Measurements from ENCODE around the gene CARD19. TPM values are rescaled to one million over a fixed set of nuclear protein-coding genes. Genes with fewer than 3 reads are reported as not detected.

Gene CARD19
- total RNA-seq, 1 donor from 2014 or later = 15.6 TPM

DNA sequence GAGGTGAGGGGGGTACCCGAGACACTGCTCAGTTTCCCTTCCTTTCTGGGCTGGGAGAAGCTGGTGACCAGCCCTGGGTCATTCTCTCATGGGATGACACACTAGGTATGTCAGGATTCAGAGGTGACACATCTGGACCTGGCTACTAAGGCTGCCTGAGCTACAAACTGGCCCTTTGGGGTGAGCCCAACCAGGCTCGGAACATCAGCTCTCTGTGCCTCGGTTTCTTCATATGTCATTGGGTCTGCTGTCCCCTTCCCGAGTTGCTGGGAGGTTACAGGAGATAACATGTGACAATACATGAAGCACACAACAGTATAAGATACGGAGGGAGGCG lies 11.8 kb downstream of the CARD19 start:
- peaks cover 28% of the 10 kb centered on the region for H3K4me1 Mint-ChIP-seq
- intact Hi-C loops (cut with micrococcal nuclease) = loop anchor here (2.0 kb wide), 1 partner anchor 857 kb away; no protein-coding TSS in a partner anchor
- no peaks in the 10 kb centered on the region for H3K27me3 Mint-ChIP-seq
- CTCF ChIA-PET = interaction anchor here (1.3 to 4.2 kb wide), 5 partner anchors 11 to 459 kb away, joined by 4 to 27 read pairs (median 12); no protein-coding TSS in a partner anchor
- no peak for TF ChIP-seq CTCF (IDR thresholded peaks at IDR 0.05)
- no peaks in the 10 kb centered on the region for H3K9me3 Mint-ChIP-seq
- H3K36me3 Mint-ChIP-seq (ENCODE audit: low read depth) = peaks cover 24% of the 10 kb centered on the region
- no peak overlapping the region for H3K27ac Mint-ChIP-seq
- no peak for ATAC-seq (ENCODE audit: low read depth)
- no peak for DNase-seq
- H3K4me3 Mint-ChIP-seq = no peak overlapping the region
- POLR2A ChIA-PET = interaction anchor here (0.6 to 2.8 kb wide), 5 partner anchors 9 to 459 kb away, joined by 3 to 11 read pairs (median 4); partner anchors contain the start of gene CARD19

DNA sequence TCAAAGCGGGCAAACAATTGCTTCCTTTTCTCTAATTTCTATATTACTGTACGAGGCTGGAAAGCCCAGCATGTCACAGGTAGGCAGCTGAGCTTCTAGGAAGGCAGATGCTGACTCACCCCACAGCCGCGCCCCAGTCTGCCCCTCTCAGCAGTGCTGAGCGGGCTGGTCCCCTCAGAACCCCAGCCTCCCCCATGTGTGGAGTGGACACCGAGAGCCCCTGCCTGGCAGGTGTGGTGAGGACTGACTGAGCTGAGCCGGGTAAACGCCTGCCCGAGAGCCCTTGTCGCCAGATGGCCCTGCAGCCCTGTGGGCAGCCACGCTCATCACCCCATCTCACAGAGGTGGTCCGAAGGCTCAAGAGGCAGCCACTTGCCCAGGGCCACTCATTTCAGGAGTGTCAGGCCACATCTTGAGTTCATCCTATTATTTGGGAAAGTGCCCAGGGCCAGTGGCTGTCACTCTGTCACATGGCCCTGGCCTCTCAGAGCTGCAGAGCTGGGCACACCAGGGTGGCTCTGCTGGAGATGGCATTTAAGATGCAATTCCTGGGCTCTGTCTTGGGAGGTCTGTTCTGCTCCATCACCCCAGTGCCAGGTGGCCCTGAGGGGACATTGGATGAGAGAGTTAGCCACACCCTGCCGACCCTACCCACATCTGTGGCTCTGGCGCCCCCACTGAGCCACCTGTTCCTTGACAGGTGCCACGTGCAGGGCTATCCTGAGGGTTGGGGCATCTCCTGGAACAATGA lies 12.4 kb downstream of the CARD19 start:
- no peak for TF ChIP-seq CTCF (IDR thresholded peaks at IDR 0.05)
- Mint-ChIP-seq H3K27me3 (no peaks in the 10 kb centered on the region), H3K27ac (no peak overlapping the region), H3K4me3 (no peak overlapping the region), H3K36me3 (ENCODE audit: low read depth) (peaks cover 27% of the 10 kb centered on the region), H3K4me1 (peaks cover 28% of the 10 kb centered on the region), H3K9me3 (no peaks in the 10 kb centered on the region)
- ATAC-seq (ENCODE audit: low read depth) (peak; percentile 56), DNase-seq (no peak)
- POLR2A ChIA-PET = interaction anchor here (0.6 to 2.8 kb wide), 5 partner anchors 9 to 458 kb away, joined by 3 to 11 read pairs (median 4); partner anchors contain the start of gene FAM120A
- CTCF ChIA-PET = interaction anchor here (0.5 to 4.2 kb wide), 23 partner anchors 10 to 458 kb away, joined by 3 to 27 read pairs (median 4); partner anchors contain the start of genes CARD19 and FAM120AOS
- intact Hi-C loops (cut with micrococcal nuclease) = loop anchor here (1.0 to 2.0 kb wide), 3 partner anchors 105 to 856 kb away; no protein-coding TSS in a partner anchor

DNA sequence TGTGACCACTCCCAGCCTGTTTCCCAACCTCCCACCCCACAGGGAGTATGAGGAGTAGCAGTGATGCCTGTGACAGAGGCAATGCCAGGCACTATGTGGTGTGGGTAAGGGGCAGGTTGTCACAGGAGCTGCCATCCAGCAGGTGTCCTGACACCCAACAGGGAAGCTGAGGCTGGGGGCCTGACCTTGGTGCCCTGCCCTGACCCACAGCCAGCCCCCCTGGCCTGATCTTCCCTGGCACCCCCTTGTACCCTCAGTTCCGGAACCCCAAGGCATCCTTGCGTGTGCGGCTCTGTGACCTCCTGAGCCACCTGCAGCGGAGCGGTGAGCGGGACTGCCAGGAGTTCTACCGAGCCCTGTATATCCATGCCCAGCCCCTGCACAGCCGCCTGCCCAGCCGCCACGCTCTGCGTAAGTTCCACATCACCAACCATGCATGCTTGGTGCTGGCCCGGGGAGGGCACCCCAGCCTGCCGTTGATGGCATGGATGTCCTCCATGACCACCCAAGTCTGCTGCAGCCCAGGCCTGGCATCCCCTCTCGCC lies 14.4 kb downstream of the CARD19 start:
- H3K36me3 Mint-ChIP-seq (ENCODE audit: low read depth) = peaks cover 15% of the 10 kb centered on the region
- H3K9me3 Mint-ChIP-seq = no peaks in the 10 kb centered on the region
- CTCF ChIA-PET = interaction anchor here (2.3 to 3.2 kb wide), 2 partner anchors 106 to 456 kb away, joined by 12 to 19 read pairs; no protein-coding TSS in a partner anchor
- no peak overlapping the region for H3K27ac Mint-ChIP-seq
- ATAC-seq (ENCODE audit: low read depth) (peak; percentile 12), DNase-seq (no peak)
- no peak overlapping the region for H3K4me3 Mint-ChIP-seq
- no peaks in the 10 kb centered on the region for H3K27me3 Mint-ChIP-seq
- intact Hi-C loops (cut with micrococcal nuclease) = no loop called here
- peaks cover 33% of the 10 kb centered on the region for H3K4me1 Mint-ChIP-seq
- TF ChIP-seq CTCF (IDR thresholded peaks at IDR 0.05) = no peak
- POLR2A ChIA-PET = no interaction called here

DNA sequence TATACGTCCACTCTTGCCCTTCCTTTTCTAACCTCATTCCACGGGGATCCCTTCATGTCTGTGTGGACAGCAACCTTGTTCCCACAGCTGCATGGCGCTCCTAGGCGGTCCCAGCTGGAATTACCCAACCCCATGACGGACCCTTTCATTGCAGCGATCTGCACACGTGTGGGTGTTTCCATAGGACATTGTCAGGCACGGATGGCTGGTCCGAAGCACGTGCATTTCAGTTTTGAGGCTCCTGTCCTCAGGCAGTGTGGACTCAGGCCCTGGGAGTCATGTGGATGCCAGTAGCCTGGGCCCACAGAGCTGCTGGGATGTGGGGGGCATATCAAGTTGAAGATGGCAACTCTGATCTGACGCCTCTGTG lies 15.0 kb downstream of the CARD19 start:
- Mint-ChIP-seq H3K9me3 (no peaks in the 10 kb centered on the region), H3K36me3 (ENCODE audit: low read depth) (peaks cover 13% of the 10 kb centered on the region), H3K27ac (no peak overlapping the region), H3K4me1 (peaks cover 31% of the 10 kb centered on the region), H3K27me3 (no peaks in the 10 kb centered on the region), H3K4me3 (no peak overlapping the region)
- no peak for TF ChIP-seq CTCF (IDR thresholded peaks at IDR 0.05)
- ATAC-seq (ENCODE audit: low read depth) (no peak), DNase-seq (no peak)
- intact Hi-C loops (cut with micrococcal nuclease) = no loop called here
- POLR2A ChIA-PET = interaction anchor here (1.4 kb wide), 1 partner anchor 9 kb away, joined by 4 read pairs; no protein-coding TSS in a partner anchor
- CTCF ChIA-PET = no interaction called here
